Stimulated activated CD8-positive, alpha-beta memory T cell treated with anti-CD3 and anti-CD28 coated beads, Interleukin-2, amount 100 ng/mL, for 48 hours (primary cell): ENCODE measurements around the gene AGBL5.
"Not testable (repeated sequence)": the region's sequence is repeated elsewhere in the genome, so short reads cannot be mapped to it uniquely, and the experiment has no call there.

ENCODE experiments used
- DNase-seq, 2 donors: peaks; one replicate each; pipeline ENCODE4 v3.0.0-alpha.2; 2020; ENCODE audit warnings: low read depth in 2 of 2

The AGBL5 gene

GRCh38 chr2:27091746-27092695 lies 40.6 kb downstream of the AGBL5 start:
- no peak for DNase-seq

- no peak for DNase-seq
Observed at GRCh38 chr2:27092696-27093429, 41.4 kb downstream of the AGBL5 start.

GRCh38 chr2:27093430-27094352 lies 42.2 kb downstream of the AGBL5 start:
- no peak for DNase-seq

GRCh38 chr2:27094353-27094984 lies 43.0 kb downstream of the AGBL5 start:
- no peak for DNase-seq

GRCh38 chr2:27095427-27095744 lies 43.9 kb downstream of the AGBL5 start:
- DNase-seq, result no peak

GRCh38 chr2:27095745-27096651 lies 44.5 kb downstream of the AGBL5 start:
- DNase-seq, result peak in 1 of 2 donors; percentile 20

- DNase-seq, result no peak
Observed at GRCh38 chr2:27096748-27097297, 45.4 kb downstream of the AGBL5 start.

GRCh38 chr2:27097341-27097740 lies 45.9 kb downstream of the AGBL5 start:
- no peak for DNase-seq

GRCh38 chr2:27099334-27099955 lies 48.0 kb downstream of the AGBL5 start:
- DNase-seq, result no peak

GRCh38 chr2:27100036-27100435 lies 48.6 kb downstream of the AGBL5 start:
- DNase-seq, result no peak

- DNase-seq, result no peak
Observed at GRCh38 chr2:27102329-27102728, 50.9 kb downstream of the AGBL5 start.

- no peak for DNase-seq
Observed at GRCh38 chr2:27105981-27106380, 54.5 kb downstream of the AGBL5 start.

- DNase-seq, result no peak
Observed at GRCh38 chr2:27108221-27108620, 56.8 kb downstream of the AGBL5 start.

GRCh38 chr2:27109083-27109482 lies 57.6 kb downstream of the AGBL5 start:
- DNase-seq, result no peak

GRCh38 chr2:27110603-27111352 lies 59.3 kb downstream of the AGBL5 start:
- DNase-seq, result not testable (repeated sequence)

- DNase-seq, result not testable (repeated sequence)
Observed at GRCh38 chr2:27111392-27112078, 60.1 kb downstream of the AGBL5 start.

GRCh38 chr2:27115519-27115918 lies 64.1 kb downstream of the AGBL5 start:
- no peak for DNase-seq

- no peak for DNase-seq
Observed at GRCh38 chr2:27117995-27118524, 66.6 kb downstream of the AGBL5 start.
